HG02642 (cell line): ENCODE measurements around the gene DRAM1.
"Not testable (repeated sequence)": the region's sequence is repeated elsewhere in the genome, so short reads cannot be mapped to it uniquely, and the experiment has no call there.

Experiments
- ATAC-seq: cut with Tn5 transposase; IDR thresholded peaks from one replicate; pipeline ENCODE4 v1.9.1; 2021; ENCODE audit warnings: mild to moderate bottlenecking; ENCODE audit not compliant: unreplicated experiment, poor library complexity

The DRAM1 gene

DNA sequence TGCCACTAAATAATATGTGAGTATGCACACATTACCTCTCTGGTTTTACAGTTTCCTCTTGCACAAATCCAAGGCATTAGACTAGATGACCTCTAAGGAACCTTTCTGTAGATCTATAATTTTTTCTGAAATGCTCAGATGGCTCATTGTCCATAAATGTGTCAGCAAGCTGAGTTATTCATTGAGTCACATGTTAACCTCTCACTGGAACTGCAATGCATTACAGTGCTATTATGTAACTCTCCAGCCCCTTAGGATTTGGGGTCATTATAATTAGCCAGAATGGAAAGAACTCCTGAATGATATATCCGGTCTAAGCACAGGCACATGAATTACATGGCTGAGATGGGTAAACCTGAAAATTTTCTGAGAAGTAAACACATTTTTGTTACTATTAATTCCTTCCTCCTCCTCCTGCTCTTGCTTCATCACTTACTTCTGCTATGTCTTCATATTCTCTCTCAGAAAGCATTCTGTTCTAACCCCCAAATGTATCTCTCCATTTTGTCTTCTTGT, 20.3 kb upstream of the DRAM1 start:
- ATAC-seq, result peak; percentile 43

- ATAC-seq, result no peak
These were observed 19.0 kb upstream of the DRAM1 start for GRCh38 chr12:101858361-101858760.

- ATAC-seq, result peak; percentile 46
These were observed 17.4 kb upstream of the DRAM1 start for GRCh38 chr12:101859664-101860607.

DNA sequence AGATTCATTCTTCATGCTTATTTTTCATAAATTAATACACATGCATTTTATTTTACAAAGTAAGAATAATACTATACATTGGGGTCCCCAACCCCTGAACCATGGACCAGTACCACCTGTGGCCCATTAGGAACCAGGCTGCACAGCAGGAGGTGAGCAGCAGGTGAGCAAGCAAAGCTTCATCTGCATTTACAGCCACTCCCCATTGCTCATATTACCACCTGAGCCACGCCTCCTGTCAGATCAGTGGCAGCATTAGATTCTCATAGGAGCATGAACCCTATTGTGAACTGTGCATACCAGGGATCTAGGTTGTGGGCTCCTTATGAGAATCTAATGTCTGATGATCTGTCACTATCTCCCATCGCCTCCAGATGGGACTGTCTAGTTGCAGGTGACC, 15.7 kb upstream of the DRAM1 start:
- not testable (repeated sequence) for ATAC-seq

DNA sequence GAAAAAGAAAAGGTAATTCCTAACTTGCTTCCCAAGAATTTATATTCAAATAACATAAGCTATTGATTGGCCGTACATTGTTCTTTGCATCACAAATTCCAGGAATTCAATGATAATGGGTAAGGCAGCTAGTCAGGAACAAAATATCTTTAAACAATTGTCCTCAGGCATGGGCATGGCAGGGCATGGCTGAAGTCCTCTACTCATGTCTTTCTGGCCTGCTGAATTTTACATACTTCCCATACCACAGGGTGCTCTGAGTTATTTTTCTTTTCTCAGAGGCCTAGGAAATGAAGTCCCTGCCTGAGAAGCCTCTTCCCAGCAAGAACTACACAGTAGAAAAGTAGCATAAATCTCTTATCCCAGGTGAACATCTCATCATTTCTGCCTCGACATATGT, 15.1 kb upstream of the DRAM1 start:
- ATAC-seq, result no peak

GRCh38 chr12:101863981-101864380, 13.4 kb upstream of the DRAM1 start:
- no peak for ATAC-seq

- no peak for ATAC-seq
These were observed 10.6 kb upstream of the DRAM1 start for GRCh38 chr12:101866615-101867373.

GRCh38 chr12:101867619-101868018, 9.8 kb upstream of the DRAM1 start:
- ATAC-seq, result not testable (repeated sequence)

DNA sequence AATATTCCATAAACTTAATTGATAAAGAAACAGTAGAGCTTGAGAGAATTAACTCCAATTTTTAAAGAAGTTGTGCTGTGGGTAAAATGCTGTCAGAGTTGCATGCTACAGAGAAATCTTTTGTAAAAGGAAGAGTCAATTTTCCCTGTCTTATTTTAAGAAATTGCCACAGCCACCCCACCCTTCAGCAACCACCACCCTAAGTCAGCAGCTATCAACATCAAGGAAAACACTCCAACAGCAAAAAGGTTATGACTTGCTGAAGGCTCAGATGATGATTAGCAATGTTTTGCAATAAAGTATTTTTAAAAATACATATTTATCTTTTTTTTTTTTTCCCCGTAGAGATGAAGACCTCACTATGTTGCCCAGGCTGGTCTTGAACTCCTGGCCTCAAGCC, 6.5 kb upstream of the DRAM1 start:
- no peak for ATAC-seq

- ATAC-seq, result no peak
These were observed 2.2 kb upstream of the DRAM1 start for GRCh38 chr12:101875162-101875561.

- ATAC-seq, result no peak
These were observed 989 bp upstream of the DRAM1 start for GRCh38 chr12:101876322-101876860.

DNA sequence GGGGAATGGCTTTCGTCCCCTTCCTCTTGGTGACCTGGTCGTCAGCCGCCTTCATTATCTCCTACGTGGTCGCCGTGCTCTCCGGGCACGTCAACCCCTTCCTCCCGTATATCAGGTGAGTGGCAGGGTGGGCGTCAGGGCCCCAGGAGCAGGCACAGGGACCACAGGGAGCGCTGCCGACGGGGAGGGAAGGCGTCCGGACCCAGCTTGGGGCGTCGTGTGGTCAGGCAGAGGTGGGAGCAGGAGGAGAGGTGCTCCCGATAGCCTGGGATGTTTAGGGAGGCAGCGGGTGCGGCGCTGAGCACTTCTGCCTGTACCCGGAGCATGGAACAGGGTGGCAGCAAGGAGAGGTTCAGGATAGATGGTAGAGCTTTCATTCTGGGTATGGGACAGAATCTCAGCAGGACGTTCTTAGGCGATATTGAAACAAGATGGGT, 444 bp downstream of the DRAM1 start:
- peak; percentile 26 for ATAC-seq

DNA sequence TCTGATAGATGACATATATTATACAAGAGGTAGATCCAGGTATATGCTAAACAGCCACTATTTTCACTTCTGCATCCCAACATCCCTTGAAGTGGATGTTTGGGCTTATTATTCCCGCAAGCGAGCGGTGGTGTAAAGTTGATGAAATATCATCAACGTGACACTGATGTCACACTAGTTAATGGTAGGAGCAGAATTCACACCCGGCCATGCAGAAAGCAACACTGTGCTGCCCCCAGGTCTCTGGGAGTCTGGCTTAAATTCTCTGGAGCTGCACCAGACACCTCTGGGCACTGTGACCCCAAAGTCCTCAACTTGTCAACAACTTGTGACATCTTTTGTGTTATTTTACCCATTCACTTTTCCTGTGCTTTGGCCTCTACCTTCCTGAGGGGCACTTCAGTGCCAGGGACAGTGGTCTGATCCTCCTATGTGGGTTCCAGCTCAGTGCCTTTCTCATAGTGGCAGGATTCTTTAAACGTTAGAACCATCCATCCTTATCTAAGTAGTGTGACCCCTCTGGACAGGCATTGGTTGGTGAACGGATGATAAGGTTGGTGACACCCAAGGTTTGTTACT, 952 bp downstream of the DRAM1 start:
- no peak for ATAC-seq

DNA sequence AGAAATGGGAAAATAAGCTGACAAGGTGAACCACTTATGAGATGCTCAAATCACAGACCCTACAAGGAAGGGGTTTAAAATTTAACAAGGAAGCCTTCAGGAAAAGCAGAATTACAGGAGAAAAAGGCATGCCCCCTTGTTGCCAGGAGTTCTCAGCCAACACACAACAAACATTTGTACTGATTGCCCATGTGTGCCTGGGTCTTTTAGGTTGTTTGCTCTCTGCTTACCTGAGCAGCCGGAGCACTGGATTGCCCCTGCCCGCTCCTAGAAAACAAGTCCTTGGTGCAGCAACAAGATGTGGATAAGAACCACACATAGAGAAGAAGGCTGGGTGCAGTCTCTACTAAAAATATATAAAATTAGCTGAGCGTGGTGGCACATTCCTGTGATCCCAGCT, 3.4 kb downstream of the DRAM1 start:
- ATAC-seq, result no peak

GRCh38 chr12:101881228-101881627, 3.8 kb downstream of the DRAM1 start:
- ATAC-seq, result no peak

DNA sequence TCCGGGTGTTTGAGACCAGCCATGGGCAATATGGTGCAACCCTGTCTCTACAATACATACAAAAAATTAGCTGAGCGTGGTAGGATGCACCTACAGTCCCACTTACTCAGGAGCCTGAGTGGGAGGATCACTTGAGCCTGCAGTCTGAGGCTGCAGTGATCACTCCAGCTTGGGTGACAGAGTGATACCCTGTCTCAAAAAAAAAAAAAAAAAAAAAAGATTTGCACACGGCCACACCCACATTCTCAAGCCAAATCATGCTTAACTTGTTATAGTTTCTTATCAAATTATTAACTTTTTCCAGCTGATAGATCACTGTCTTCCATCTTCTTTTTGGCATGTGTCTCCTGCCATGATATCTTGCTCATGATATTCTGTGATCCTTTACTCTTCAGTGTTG, 6.8 kb downstream of the DRAM1 start:
- ATAC-seq, result no peak

- ATAC-seq, result not testable (repeated sequence)
These were observed 7.5 kb downstream of the DRAM1 start for GRCh38 chr12:101884781-101885340.

DNA sequence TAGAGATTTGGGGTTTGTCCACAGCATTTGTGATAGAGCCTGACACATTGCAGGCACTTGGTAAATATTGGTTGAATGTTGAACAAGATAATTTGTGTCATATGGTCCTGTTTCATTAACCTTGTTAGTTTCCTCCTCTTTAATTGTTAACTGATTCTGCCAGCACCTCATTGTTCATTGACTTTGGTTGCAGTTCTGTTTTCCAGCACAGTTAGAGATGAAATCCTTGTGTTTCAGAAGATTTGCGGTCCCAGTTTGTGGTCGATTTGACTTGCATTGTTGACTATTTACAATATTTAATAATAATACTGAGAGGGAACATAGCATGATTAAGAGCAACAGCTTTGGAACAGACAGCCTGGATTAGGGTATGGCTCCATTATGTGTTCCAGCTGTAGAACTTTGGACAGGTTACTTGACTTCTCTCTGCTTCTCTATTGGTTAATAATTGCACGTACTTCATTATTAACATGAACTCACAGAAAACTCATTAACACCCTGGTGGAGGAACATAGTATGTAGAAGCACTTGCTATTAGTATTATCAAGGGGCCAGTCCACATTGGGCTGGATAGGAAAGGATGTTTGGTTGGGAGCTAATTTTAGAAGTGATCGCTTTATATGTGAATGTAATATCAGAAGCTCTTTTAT, 8.7 kb downstream of the DRAM1 start:
- ATAC-seq, result peak; percentile 52

GRCh38 chr12:101889211-101889752, 11.9 kb downstream of the DRAM1 start:
- no peak for ATAC-seq
